Stimulated activated CD4-positive, alpha-beta T cell treated with anti-CD3 and anti-CD28 coated beads, Interleukin-2, amount 100 ng/mL, for 24 hours (primary cell): ENCODE data around the gene CCDC8.
A peak's percentile ranks its signal among the peaks of the same experiment; 100 is the strongest.
"Not testable (repeated sequence)": the region's sequence is repeated elsewhere in the genome, so short reads cannot be mapped to it uniquely, and the experiment has no call there.

Experiments used
- DNase-seq, 2 donors: peaks; one replicate each; pipeline ENCODE4 v3.0.0-alpha.2; 2020

Gene CCDC8

GRCh38 chr19:46427518-46428045 is 14.2 kb upstream of the CCDC8 start:
- DNase-seq, result no peak

DNA sequence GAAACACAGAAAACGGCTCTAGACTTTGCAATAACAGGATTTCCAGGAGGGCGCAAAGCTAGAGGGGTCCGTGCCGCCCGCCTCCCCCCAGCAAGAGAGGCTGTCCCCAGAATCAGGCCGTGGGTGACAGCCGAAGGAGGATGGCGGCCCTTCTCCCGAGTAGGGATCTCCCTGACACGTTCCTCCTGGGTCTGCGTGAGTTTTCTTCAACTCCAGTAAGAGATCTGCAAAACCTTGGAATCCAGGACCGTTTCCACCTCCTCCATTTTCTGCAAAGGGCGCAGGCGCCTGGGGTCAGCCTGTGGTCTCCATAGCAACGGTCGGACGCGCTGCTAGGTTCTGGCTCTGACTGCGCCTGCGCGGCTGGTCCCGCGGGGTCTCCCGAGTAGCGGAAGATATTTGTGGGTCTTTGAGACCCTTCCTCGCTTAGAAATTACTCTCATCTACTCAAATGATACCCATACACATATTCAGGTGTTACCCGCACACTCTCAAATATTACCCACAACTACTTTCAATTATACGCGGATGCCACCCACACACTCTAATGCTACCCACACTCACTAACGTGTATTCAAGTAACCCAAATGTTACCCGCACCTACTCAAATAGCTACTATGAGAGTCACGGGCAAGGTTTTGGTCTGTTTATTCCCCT is 13.3 kb upstream of the CCDC8 start:
- peak; percentile 48 to 51 for DNase-seq

DNA sequence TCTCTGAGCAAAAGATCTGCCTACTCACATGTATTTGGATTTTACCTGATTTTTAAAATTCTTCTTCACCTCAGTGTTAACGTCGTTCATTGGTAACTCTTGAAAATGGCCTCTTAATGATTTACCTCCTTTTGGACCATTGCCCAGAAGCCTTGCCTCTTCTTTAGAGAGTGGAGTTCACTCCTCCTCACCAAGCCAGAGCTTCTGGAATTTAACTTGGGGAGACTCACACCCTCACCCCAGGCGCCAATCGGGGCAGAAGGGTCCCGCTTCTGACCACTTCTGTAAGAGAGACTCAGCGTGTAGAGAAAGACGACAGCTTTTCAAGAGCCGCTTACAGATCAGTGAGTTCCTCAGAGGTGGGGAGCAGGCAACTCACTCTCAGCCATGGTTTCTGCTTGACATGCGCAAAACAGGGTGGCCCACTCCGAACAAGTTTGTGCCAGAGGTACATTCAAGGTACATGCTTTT is 12.7 kb upstream of the CCDC8 start:
- no peak for DNase-seq

GRCh38 chr19:46423188-46423587 is 9.8 kb upstream of the CCDC8 start:
- no peak for DNase-seq

- DNase-seq, result no peak
Observed at GRCh38 chr19:46422344-46422743, 9.0 kb upstream of the CCDC8 start.

DNA sequence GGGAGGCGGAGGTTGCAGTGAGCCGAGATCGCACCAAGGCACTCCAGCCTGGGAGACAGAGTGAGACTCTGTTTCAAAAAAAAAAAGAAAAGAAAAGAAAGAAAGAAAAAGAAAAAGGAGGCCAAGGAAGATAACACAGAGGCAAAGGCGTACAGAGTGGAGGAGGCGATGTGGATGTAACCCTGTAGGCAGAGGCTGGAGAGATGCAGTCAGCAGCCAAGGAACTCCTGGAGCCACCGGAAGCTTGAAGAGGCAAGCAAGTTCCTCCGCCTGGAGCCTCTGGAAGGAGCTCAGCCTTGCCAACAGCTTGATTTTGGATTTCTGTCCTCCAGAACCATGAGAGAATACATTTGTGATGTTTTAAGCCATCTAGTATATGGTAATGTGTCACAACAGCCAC is 6.7 kb upstream of the CCDC8 start:
- no peak for DNase-seq

- DNase-seq, result peak in 1 of 2 donors; percentile 49
Observed at GRCh38 chr19:46415804-46416709, 2.7 kb upstream of the CCDC8 start.

DNA sequence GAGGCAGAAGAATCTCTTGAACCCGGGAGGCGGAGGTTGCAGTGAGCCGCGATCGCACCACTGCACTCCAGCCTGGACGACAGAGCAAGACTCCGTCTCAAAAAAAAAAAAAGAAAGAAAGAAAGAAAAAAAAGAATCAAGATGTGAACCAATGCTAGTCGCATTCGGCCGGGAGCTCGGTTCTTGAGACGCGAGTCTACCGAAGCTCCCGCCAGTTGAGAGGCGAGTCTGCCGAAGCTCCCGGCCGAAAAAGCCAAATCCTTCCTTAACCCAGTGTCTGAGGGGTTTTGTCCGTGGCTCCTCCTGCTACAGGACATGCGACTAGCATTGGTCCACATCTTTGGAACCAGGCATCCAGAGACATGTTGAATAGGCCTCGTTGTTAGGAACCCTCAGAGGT is 1.5 kb upstream of the CCDC8 start:
- DNase-seq, result not testable (repeated sequence)

DNA sequence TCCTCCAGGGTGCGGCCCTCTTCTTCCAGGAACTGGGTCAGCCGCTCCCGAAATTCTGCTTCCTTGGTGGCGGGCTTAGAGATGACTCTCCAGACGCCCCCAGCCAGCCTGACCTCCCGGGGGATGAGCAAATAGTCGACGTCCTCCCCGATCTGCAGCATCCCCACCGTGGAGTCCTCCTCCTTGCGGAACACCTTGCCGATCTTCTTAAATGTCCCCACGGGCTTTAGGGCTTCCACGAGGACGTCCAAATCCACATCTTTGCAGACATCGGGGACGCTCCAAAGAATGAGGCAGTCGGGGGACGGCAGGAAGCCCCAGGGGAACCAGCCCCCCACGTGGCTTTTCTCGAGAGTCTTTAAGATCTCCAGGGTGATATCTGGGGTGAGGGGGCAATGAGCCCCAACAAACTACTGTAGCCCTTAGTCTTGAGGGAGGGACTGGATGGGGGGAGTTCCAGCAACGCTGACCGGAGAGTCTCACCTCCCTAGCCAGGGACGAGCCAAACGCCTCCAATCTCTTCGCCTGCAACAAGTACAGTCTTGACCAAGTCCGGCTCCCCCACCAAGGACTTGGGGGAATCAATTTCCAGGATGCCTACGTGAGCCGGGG is 608 bp downstream of the CCDC8 start:
- DNase-seq, result no peak

- DNase-seq, result no peak
Observed at GRCh38 chr19:46411925-46412649, 1.3 kb downstream of the CCDC8 start.

GRCh38 chr19:46411088-46411924 is 2.1 kb downstream of the CCDC8 start:
- no peak for DNase-seq

DNA sequence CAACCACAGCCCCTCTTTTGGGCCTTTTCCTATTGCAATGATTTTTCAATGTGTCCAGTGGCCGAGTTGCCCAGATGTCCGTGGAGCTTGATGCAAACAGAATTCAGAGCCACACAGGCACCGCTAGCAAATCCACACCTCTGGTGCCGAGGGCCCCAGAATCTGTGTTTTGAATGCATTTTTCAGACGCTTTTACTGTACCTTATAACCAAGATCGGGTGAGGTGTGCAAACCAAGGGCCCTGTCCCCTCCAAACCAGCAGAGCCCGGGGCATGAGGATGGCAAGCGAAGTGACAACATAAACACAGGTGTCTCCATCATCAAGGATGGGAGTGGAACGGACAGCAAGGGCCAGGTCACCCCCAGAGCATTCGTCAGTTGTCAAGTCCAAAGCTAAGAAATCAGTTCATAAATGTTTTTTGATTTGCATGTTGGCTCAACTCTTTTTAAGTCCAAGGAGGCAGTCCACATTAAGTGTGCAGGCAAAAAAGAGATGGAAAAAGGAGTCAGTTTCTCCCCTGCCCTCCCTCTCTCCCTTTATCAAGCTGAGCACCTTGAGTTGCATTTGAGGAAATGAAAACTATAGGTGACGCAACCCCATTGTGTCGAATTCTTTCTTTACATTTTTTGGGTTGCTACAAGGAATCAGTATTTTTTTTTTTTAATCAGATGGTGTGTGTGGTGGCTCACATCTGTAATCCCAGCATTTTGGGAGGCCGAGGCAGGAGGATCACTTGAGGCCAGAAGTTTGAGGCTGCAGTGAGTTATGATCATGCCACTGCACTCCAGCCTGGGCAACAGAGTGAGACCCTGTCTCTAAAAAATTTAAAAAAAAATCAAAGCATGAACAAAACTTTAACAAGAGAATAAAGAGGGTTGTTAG is 2.9 kb downstream of the CCDC8 start:
- DNase-seq, result no peak

DNA sequence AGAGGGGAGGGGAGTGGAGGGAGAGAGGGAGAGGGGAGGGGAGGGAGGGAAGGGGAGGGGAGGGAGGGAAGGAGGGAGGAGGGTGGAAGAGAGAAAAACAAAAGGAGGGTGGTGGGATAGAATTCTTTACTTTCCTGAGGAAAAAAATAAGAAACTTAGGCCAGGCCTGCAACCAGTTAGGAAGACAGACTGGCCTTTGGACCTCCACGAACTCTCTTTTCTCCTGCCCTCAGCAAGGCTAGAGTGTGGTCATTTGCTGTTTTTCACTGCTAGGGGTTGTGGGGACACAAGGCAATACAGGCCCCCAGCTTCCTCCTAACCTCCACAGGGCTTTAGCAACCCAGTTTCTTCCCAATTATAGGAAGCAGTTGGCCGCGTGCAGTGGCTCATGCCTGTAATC is 4.2 kb downstream of the CCDC8 start:
- no peak for DNase-seq

- DNase-seq, result no peak
Observed at GRCh38 chr19:46408664-46409039, 4.7 kb downstream of the CCDC8 start.

GRCh38 chr19:46407856-46408663 is 5.3 kb downstream of the CCDC8 start:
- DNase-seq, result no peak

DNA sequence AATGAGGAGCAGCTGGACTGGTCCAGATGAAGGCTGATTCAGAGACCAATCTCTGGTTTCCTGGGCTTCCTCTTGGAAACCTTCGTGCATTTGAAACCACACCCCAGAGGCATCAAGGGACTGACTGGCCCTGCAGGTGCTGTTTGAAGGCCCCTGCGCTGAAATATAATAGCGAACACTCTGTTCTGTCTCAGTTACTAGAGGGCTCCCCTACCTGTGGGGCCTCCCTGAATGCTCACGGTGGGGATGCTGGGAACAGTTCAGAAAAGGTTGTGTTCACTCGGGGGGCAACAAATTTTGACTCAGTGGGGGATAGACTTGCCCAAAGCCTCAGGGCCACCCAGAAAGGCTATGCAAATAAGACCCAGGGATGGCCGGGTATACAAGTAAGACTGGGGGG is 6.4 kb downstream of the CCDC8 start:
- no peak for DNase-seq

DNA sequence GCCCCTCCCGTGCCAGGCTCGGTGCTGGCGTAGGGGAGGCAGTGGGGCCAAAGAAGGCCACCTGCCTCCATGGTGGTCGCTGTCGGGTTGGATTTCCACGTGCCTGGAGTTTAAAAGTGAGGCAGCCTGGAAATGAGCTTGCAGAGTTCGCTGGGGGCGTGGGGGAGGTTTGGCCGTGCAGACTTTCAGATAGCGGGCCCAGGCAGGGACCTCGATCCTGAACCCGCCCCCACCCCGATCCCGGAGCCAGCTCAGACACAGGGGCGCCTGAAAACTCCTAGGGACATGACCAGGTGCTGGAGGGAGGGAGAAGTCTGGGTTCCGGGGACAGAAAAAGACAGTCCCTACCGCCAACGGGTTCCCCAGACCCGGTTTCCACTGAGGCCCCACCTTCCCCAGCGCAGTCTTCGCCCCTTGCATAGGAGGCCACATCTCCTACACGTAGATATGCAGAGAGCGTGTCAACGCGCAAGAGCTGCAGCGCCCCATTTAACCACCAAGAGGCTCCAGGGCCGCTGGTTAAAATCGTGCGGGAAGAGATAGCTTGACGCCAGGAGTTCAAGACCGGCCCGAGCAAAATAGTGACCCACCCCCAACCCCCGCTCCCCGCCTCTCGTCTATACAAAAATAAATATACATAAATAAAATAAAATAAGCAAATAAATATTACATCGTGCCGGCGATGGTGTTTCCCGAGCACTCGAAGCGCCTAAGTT is 8.5 kb downstream of the CCDC8 start:
- no peak for DNase-seq

- no peak for DNase-seq
Observed at GRCh38 chr19:46404055-46404752, 9.2 kb downstream of the CCDC8 start.

DNA sequence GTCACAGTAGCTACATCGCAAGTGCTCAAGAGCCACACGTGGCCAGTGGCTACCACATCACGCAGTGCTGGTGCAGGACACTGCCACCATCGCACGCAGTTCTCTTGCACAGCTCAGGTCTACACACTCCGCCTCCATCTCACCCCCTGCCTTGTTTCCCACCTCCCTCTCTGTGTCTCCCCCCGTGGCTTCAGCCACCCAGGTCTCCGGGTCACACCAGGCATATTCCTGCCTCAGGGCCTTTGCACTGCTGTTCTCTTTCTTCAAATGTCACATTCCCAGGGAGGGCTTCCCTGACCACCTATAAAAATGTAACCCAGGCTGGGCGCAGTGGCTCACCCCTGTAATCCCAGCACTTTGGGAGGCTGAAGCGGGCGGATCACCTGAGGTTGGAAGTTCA is 10.6 kb downstream of the CCDC8 start:
- DNase-seq, result no peak
